Pancreas (tissue), 10 donors: ENCODE data around the gene SLC12A7. TPM values are rescaled to one million over a fixed set of nuclear protein-coding genes. Genes with fewer than 3 reads are reported as not detected.

Source experiments
- ATAC-seq, 4 donors: fragments of 200-7000 bp; cut with Tn5 transposase; one replicate each; pipeline versions ENCODE4 v1.8.0 to v1.9.1; 2020; ENCODE audit warnings: mild to moderate bottlenecking in 4 of 4, moderate library complexity in 4 of 4
- DNase-seq, 6 donors: peaks; one replicate each; pipeline ENCODE4 v3.0.0-alpha.2; 2020
- FAIRE-seq: peaks from 2 replicates; lab custom pipeline; 2012; peaks lifted over from hg19 to GRCh38; lab: Jason Lieb, UNC
- H3K27ac ChIP-seq, 4 donors: fragments of 200-600 bp; sonication (generic); 1 replicate in 3 of 4; 2 replicates in 1 of 4; pipeline versions ENCODE4 v1.5.0 to v1.8.0; 2020
- H3K27me3 ChIP-seq, 4 donors: fragments of 200-600 bp; one replicate each; pipeline ENCODE4 v1.8.0; 2021
- H3K36me3 ChIP-seq, 3 donors: fragments of 200-600 bp; sonication (generic) in 1 of 3; one replicate each; pipeline versions ENCODE4 v1.5.0 to v1.8.0; 2020 to 2021
- H3K4me1 ChIP-seq, 3 donors: fragments of 200-600 bp; one replicate each; pipeline ENCODE4 v1.8.0; 2021
- H3K4me3 ChIP-seq, 4 donors: fragments of 200-600 bp; sonication (generic) in 2 of 4; one replicate each; pipeline versions ENCODE4 v1.5.0 to v1.8.0; 2020 to 2021
- H3K9me3 ChIP-seq, 4 donors: fragments of 200-600 bp; one replicate each; pipeline ENCODE4 v1.8.0; 2021
- WGBS, 2 donors: extraction: QIAGEN DNeasy Blood & Tissue Kit; methylation state at CpG; one replicate each; pipeline ENCODE4 v1.1.7; 2013; 5-methylcytosine and 5-hydroxymethylcytosine counted together
- intact Hi-C, 3 donors: fragments of 100-400 bp; cut with DNase I; formaldehyde crosslinking; loops; one replicate each; pipeline versions ENCODE4 v1.11.1 to v1.14.2; 2022
- polyA plus RNA-seq, 2 donors: library from polyadenylated mRNA; stranded (reverse); fragments of 200-250 nt; gene quantifications; one replicate each; pipeline ENCODE4 v1.2.3, GENCODE V29; 2013
- total RNA-seq, 6 donors: library from RNA; stranded (reverse); fragmentation: NEBNext Ultra II Directional in 4 of 6; extraction: Animal tissue kit (Norgen Biotek cat#: 25700) in 4 of 6; gene quantifications; one replicate each; pipeline versions ENCODE4 v1.2.1 to v1.2.4, GENCODE V29; 2021 to 2023
- TF ChIP-seq, protein P1 (sequence below), 4 donors: fragments of 200-600 bp; sonication (generic) in 3 of 4; IDR thresholded peaks; one replicate each; pipeline versions ENCODE4 v1.5.0 to v1.8.0; 2021; ENCODE audit warnings: antibody characterized with exemption in 4 of 4
- donor health status: healthy with polysubstance abuse.
- donor health status: DM: no; HTN: no; CAD: no; lungs with moderate emphysema.
- donor health status: DM: no; HTN: no; CAD: no.
- donor health status: control.
- donor health status: control.
- donor health status: Bipolar disorder and iron deficiency.
- donor health status: DM: yes; HTN: yes; CAD: no.
- donor health status: DM: no; HTN: no; CAD: no.
- donor health status: DM: no; HTN: no; CAD: no.
- donor health status: DM: yes; HTN: yes; CAD: no.

Gene SLC12A7
- total and polyA plus RNA-seq, 8 donors, result 17.4 to 56.5 (median 35.8) TPM

DNA sequence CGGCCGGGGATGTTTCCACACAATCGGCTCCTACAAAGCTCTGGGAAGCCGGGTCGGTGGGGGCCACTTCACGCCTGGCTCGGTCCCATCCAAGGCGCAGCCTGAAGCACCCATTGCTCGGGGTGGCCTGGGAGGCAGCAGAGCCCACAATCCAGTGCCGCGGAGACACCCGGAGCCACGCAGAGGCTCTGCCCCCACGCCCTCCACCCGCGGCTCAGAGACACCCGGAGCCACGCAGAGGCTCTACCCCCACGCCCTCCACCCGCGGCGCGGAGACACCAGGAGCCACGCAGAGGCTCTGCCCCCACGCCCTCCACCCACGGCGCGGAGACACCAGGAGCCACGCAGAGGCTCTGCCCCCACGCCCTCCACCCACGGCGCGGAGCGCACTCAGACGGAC, 31.9 kb downstream of the SLC12A7 start:
- TF ChIP-seq, protein P1, sequence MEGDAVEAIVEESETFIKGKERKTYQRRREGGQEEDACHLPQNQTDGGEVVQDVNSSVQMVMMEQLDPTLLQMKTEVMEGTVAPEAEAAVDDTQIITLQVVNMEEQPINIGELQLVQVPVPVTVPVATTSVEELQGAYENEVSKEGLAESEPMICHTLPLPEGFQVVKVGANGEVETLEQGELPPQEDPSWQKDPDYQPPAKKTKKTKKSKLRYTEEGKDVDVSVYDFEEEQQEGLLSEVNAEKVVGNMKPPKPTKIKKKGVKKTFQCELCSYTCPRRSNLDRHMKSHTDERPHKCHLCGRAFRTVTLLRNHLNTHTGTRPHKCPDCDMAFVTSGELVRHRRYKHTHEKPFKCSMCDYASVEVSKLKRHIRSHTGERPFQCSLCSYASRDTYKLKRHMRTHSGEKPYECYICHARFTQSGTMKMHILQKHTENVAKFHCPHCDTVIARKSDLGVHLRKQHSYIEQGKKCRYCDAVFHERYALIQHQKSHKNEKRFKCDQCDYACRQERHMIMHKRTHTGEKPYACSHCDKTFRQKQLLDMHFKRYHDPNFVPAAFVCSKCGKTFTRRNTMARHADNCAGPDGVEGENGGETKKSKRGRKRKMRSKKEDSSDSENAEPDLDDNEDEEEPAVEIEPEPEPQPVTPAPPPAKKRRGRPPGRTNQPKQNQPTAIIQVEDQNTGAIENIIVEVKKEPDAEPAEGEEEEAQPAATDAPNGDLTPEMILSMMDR (IDR thresholded peaks at IDR 0.05), result no peak
- no peak for FAIRE-seq
- Histone ChIP-seq H3K27me3 (no peaks in the 10 kb centered on the region), H3K4me3 (no peak overlapping the region), H3K36me3 (peaks cover 7 to 67% (median 42%) of the 10 kb centered on the region in 3 donors), H3K27ac (no peak overlapping the region), H3K9me3 (no peaks in the 10 kb centered on the region), H3K4me1 (no peaks in the 10 kb centered on the region)
- intact Hi-C loops, result no loop called here
- no peak for DNase-seq
- WGBS, 2 donors, result 91 to 94% methylated on average over 24 to 28 of the region's 35 CpGs
- no peak for ATAC-seq

DNA sequence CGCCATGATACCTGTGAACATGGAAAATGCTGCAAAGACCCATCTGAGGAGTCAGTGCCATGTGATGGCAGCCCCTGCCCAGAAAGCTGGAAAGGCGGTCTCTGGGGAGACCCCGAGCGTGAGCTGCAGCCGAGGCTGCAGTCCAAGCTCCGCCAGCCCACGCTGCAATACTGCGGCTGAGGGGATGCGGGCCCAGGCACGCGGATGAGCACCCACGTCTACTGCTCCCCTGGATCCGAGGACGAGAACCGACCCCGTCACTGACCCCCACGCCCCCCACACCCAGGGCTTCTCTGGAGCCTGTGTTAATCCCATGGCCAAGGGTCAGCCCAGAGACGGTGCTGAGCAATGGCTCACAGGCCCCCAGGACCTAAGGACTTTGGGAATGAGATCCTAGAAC, 32.4 kb downstream of the SLC12A7 start:
- peaks cover 7 to 67% (median 39%) of the 10 kb centered on the region in 3 donors for H3K36me3 ChIP-seq

DNA sequence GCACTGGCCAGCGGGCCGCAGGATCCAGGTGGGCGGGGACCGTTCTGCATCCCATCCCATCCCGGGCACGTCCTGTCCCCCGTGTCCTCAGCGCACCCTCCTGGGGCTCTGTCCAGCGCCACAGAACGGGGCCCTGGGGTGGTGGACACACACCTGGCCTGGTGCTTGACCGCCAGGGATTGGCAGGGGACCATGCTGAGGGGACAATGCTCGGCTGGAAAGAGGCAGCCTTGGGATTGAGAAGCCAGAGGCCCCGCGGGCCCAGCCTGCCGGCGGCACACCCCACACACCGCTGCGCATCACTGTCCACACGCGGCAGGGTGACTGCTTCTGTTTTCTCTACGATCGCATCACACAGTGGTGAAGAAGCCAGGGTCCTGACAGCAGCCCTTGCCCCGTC, 33.0 kb downstream of the SLC12A7 start:
- DNase-seq (no peak), FAIRE-seq (no peak), ATAC-seq (no peak)
- Histone ChIP-seq H3K27me3 (no peaks in the 10 kb centered on the region), H3K27ac (no peak overlapping the region), H3K9me3 (no peaks in the 10 kb centered on the region), H3K36me3 (peaks cover 7 to 70% (median 35%) of the 10 kb centered on the region in 3 donors), H3K4me1 (no peaks in the 10 kb centered on the region), H3K4me3 (no peak overlapping the region)
- 93 to 95% methylated on average over 23 of the region's 23 CpGs for WGBS, 2 donors
- intact Hi-C loops, result no loop called here
- TF ChIP-seq, protein P1 (IDR thresholded peaks at IDR 0.05), result no peak

More for the DNA sequence above, 32.4 kb downstream of the SLC12A7 start:
- DNase-seq (no peak), ATAC-seq (no peak), FAIRE-seq (no peak)
- Histone ChIP-seq H3K9me3 (no peaks in the 10 kb centered on the region), H3K4me3 (no peak overlapping the region), H3K27ac (no peak overlapping the region), H3K4me1 (no peaks in the 10 kb centered on the region), H3K27me3 (no peaks in the 10 kb centered on the region)
- WGBS, 2 donors, result 97 to 98% methylated on average over 18 of the region's 18 CpGs
- TF ChIP-seq, protein P1 (IDR thresholded peaks at IDR 0.05), result no peak
- intact Hi-C loops, result no loop called here

DNA sequence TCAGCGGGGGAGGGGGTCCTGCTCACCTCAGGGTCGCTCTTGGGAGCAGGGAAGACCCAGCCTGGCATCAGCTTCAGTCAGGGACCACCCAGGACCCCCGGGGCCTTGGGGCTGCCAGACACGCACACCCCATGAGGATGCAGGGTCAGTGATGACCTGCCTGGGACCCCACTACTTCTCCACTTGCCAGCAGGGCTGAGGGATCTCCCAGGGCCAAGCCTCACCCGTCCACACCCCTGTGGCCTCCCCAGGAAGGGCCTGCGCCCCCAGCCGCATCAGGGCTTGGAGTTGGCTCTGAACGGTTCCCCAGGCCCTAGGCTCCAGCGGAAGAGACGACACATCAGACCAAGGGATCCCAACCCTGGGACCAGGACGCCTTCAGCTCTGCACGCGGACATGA, 33.7 kb downstream of the SLC12A7 start:
- TF ChIP-seq, protein P1 (IDR thresholded peaks at IDR 0.05), result no peak
- no peak for ATAC-seq
- Histone ChIP-seq H3K4me3 (no peak overlapping the region), H3K36me3 (peaks cover 7 to 70% (median 34%) of the 10 kb centered on the region in 3 donors), H3K27ac (no peak overlapping the region), H3K4me1 (no peaks in the 10 kb centered on the region), H3K9me3 (no peaks in the 10 kb centered on the region), H3K27me3 (no peaks in the 10 kb centered on the region)
- DNase-seq, result no peak
- no peak for FAIRE-seq
- WGBS, 2 donors, result 94 to 96% methylated on average over 13 of the region's 13 CpGs
- intact Hi-C loops, result no loop called here

DNA sequence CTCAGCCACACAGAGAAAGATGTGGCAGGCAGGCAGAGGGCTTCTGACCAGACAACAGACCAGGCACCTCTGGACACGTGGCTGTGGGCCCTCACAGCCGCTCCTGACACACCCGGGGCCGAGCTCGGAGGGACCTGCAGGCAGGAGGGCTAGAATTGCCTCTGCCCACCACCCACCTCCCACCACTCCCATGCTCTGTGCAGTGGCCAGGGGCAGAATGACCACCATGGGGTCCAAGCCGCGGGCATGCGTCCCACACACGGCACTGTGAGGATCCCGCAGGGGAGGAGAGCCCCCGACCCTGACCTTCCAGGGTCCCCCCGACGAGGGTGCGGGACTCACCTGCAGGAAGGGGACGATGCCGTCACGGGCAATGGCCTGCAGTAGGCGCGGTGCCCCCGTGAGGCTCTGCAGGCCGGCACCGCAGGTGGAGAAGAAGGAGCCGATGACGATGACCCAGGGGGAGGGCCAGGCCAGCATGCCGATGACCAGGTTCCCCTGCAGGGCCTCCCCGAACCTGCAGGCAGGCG, 34.3 kb downstream of the SLC12A7 start:
- DNase-seq, result no peak
- Histone ChIP-seq H3K27ac (no peak overlapping the region), H3K4me1 (no peaks in the 10 kb centered on the region), H3K9me3 (no peaks in the 10 kb centered on the region), H3K36me3 (peaks cover 7 to 70% (median 33%) of the 10 kb centered on the region in 3 donors), H3K27me3 (no peaks in the 10 kb centered on the region), H3K4me3 (no peak overlapping the region)
- intact Hi-C loops, result no loop called here
- TF ChIP-seq, protein P1 (IDR thresholded peaks at IDR 0.05), result no peak
- no peak for FAIRE-seq
- WGBS, 2 donors, result 95 to 97% methylated on average over 24 to 27 of the region's 27 CpGs
- no peak for ATAC-seq
